Cardiac fibroblast (primary cell): ENCODE data around the gene NAGA.

Experiments
- DNase-seq, 2 donors: peaks; one replicate each; pipeline versions ENCODE4 v3.0.0 to v3.0.0-alpha.2; 2010; ENCODE audit warnings: low read depth in 2 of 2
- H3K4me3 ChIP-seq, 2 donors: replicated peaks in 1 of 2; 1 replicate in 1 of 2; 2 replicates in 1 of 2; pipeline ENCODE4 v1.5.1; 2011; ENCODE audit warnings: low read depth in 2 of 2, low read length in 2 of 2, mild to moderate bottlenecking in 2 of 2, moderate library complexity in 1 of 2
- TF ChIP-seq, protein P1 (sequence below): IDR thresholded peaks from one replicate; pipeline ENCODE4 v1.5.1; 2011; ENCODE audit warnings: low read depth, mild to moderate bottlenecking, low read length, inconsistent platforms

NAGA gene

DNA sequence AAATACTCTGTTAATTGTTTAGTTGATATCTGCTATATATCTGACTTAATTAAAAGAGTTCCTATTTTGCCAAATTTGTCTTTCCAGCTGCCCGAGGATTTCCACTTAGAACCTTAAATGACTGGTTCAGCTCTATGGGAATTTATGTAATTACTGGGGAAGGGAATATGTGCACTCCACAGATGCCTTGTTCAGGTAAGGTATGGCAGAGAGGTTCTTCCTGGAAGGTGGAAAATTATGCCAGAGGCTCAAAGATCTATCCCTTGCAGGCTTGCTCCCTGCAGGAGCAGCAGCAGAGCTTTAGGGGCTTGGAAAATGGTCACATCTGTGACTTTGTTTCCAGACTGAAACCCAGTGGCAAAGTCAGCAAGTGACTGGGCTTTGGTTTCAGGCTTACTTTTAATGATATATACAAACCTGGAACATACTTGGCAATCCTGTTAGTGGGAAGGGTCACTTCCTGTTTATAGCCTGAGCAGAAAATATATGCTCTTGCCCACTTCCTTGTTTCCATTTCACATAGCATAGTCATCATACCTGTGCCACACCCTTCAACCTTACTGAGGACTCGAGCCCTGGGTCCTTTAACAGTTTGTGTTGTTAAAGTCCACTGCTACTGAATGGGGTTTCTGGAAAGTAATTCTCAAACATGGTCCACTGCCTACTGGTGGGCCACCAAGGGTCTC lies 48.3 kb downstream of the NAGA start:
- DNase-seq: no peak
- H3K4me3 ChIP-seq: no peak overlapping the region
- TF ChIP-seq, protein P1, sequence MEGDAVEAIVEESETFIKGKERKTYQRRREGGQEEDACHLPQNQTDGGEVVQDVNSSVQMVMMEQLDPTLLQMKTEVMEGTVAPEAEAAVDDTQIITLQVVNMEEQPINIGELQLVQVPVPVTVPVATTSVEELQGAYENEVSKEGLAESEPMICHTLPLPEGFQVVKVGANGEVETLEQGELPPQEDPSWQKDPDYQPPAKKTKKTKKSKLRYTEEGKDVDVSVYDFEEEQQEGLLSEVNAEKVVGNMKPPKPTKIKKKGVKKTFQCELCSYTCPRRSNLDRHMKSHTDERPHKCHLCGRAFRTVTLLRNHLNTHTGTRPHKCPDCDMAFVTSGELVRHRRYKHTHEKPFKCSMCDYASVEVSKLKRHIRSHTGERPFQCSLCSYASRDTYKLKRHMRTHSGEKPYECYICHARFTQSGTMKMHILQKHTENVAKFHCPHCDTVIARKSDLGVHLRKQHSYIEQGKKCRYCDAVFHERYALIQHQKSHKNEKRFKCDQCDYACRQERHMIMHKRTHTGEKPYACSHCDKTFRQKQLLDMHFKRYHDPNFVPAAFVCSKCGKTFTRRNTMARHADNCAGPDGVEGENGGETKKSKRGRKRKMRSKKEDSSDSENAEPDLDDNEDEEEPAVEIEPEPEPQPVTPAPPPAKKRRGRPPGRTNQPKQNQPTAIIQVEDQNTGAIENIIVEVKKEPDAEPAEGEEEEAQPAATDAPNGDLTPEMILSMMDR: no peak

DNA sequence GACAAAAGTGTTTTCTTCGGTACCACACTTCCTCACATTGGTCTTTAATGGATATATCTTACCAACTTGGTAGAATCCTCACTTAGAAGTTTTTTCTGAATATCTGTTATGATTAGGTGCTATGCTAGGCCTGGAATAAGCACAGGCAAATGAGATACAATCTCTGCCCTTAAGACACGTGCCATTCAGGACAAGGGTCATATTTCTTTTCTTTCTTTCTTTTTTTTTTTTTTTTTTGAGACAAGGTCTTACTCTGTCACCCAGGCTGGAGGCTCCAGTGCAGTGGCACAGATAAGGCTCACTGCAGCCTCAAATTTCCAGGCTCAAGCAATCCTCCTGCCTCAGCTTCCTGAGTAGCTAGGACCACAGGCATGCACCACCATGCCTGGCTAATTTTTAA lies 49.0 kb downstream of the NAGA start:
- no peak overlapping the region for H3K4me3 ChIP-seq
- no peak for DNase-seq
- TF ChIP-seq, protein P1: no peak

DNA sequence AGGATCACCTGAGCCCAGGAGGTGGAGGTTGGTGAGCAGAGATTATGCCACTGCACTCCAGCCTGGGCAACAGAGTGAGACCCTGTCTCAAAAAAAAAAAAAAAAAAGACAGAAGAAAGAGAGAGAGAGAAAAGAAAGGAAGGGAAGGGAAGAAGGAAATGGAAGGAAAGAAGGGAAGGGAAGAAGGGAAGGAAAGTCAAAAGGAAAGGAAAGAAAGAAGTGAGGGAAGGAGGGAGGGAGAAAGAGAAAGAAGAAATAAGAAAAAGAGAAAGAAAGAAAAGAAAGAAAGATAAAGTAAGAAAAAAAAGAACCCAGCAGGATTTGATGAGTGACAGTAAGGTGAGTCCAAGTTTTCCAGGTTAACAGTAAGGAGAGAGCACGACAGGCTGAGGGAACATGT lies 52.4 kb downstream of the NAGA start:
- no peak for DNase-seq
- H3K4me3 ChIP-seq: no peak overlapping the region
- TF ChIP-seq, protein P1: no peak

DNA sequence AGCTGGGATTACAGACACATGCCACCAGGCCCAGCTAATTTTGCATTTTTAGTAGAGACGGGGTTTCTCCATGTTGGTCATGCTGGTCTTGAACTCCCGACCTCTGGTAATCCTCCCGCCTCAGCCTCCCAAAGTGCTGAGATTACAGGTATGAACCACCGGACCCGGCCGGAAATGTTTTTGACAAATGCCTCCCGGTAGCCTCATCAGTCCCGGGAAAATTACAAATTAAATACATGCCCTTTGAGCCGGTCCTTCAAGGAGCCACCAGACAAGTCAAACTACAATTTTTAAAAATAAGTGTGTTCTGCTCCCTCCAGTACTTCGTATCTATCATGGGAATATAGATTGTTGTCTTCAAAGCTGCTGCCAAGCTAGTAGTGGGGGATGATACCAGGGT lies 54.5 kb downstream of the NAGA start:
- DNase-seq: no peak
- TF ChIP-seq, protein P1: no peak
- no peak overlapping the region for H3K4me3 ChIP-seq

DNA sequence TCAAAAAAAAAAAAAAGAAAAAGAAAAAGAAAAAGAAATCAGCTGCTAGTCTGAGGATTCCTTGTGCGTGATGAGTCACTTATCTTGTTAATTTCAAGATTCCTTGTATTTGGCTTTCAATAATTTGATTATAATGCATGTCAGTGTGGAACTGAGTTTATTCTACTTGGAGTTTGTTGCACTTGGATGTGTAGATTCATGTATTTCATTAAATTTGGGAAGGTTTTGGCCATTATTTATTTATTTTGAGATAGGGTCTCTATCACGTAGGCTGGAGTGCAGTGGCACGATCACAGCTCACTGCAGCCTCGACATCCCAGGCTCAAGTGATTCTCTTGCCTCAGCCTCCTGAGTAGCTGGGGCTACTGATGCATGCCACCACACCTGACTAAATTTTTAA lies 57.2 kb downstream of the NAGA start:
- TF ChIP-seq, protein P1: no peak
- no peak for DNase-seq
- no peak overlapping the region for H3K4me3 ChIP-seq

DNA sequence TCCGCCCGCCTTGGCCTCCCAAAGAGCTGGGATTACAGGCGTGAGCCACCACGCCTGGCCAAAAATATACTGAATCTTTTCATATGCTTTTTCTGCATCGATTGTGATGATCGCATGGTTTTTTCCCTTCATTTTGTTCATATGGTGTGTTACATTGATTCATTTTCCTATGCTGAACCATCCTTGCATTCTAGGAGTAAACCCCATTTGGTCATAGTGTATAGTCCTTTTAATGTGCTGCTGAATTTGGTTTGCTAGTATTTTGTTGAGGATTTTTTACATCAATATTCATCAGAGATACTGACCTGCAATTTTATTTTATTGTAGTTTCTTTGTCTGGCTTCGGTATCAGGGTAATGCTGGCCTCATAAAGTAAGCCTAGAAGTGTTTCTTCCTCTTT lies 59.8 kb downstream of the NAGA start:
- no peak overlapping the region for H3K4me3 ChIP-seq
- no peak for DNase-seq
- TF ChIP-seq, protein P1: no peak
